HepG2 (cell line): ENCODE measurements around the gene ZNF117. TPM values are rescaled to one million over a fixed set of nuclear protein-coding genes. Genes with fewer than 3 reads are reported as not detected.

Experiments used
- ARNTL ChIP-seq: sonication (generic); formaldehyde crosslinking; IDR thresholded peaks from 2 replicates; pipeline ENCODE4 v1.4.0; 2020; ENCODE audit warnings: mild to moderate bottlenecking, missing genetic modification reagents
- ASH2L ChIP-seq: fragments of 300-600, 200-600 bp; sonication (generic); IDR thresholded peaks from 2 replicates; pipeline ENCODE4 v1.7.0; 2017; ENCODE audit warnings: low read depth, mild to moderate bottlenecking, moderate library complexity, mixed read lengths, low read length; ENCODE audit not compliant: insufficient read length
- CBFB ChIP-seq: sonication (generic); formaldehyde crosslinking; IDR thresholded peaks from 2 replicates; pipeline ENCODE4 v1.4.0; 2020; ENCODE audit warnings: missing genetic modification reagents
- HCFC1 ChIP-seq: fragments of 150-350 bp; IDR thresholded peaks from 2 replicates; pipeline ENCODE4 v1.6.1; 2014; ENCODE audit warnings: low read depth, low read length
- KLF11 ChIP-seq: IDR thresholded peaks from 2 replicates; pipeline ENCODE4 v1.6.1; 2016; ENCODE audit warnings: missing compliant biosample characterization
- MEIS2 ChIP-seq: sonication (generic); formaldehyde crosslinking; IDR thresholded peaks from 2 replicates; pipeline ENCODE4 v1.9.0; 2021; ENCODE audit warnings: mild to moderate bottlenecking, missing genetic modification reagents
- MIER3 ChIP-seq: IDR thresholded peaks from 2 replicates; pipeline ENCODE4 v1.6.1; 2016; ENCODE audit warnings: missing compliant biosample characterization, borderline replicate concordance
- MTA3 ChIP-seq: sonication (generic); formaldehyde crosslinking; IDR thresholded peaks from 2 replicates; pipeline ENCODE4 v1.4.0; 2020; ENCODE audit warnings: missing genetic modification reagents
- MTERF4 ChIP-seq: sonication (generic); formaldehyde crosslinking; IDR thresholded peaks from 2 replicates; pipeline ENCODE4 v1.8.0; 2023; ENCODE audit warnings: mild to moderate bottlenecking, missing genetic modification reagents
- MYPOP ChIP-seq: sonication (generic); formaldehyde crosslinking; IDR thresholded peaks from 2 replicates; pipeline ENCODE4 v1.8.1; 2023; ENCODE audit warnings: mild to moderate bottlenecking, moderate library complexity, missing genetic modification reagents
- NFRKB ChIP-seq: fragments of 450-650 bp; IDR thresholded peaks from 2 replicates; pipeline ENCODE4 v1.6.1; 2017
- PRDM4 ChIP-seq: sonication (generic); formaldehyde crosslinking; IDR thresholded peaks from 2 replicates; pipeline ENCODE4 v1.9.0; 2021; ENCODE audit warnings: missing genetic modification reagents, borderline replicate concordance
- RXRB ChIP-seq: IDR thresholded peaks from 2 replicates; pipeline ENCODE4 v1.6.1; 2016; ENCODE audit warnings: borderline replicate concordance, missing genetic modification reagents, missing compliant biosample characterization
- SRSF4 ChIP-seq: fragments of 200-400 bp; formaldehyde crosslinking; IDR thresholded peaks from one replicate; pipeline ENCODE4 v1.6.1; 2018; ENCODE audit warnings: mild to moderate bottlenecking, low read depth, low read length, moderate library complexity; ENCODE audit not compliant: poor library complexity, severe bottlenecking
- ZBTB20 ChIP-seq: sonication (generic); formaldehyde crosslinking; IDR thresholded peaks from 2 replicates; pipeline ENCODE4 v1.8.1; 2023; ENCODE audit warnings: missing genetic modification reagents, low read depth, mild to moderate bottlenecking, borderline replicate concordance
- ZBTB39 ChIP-seq: sonication (generic); formaldehyde crosslinking; IDR thresholded peaks from 2 replicates; pipeline ENCODE4 v1.5.0; 2020; ENCODE audit warnings: missing genetic modification reagents
- ZFP36L1 ChIP-seq: sonication (generic); formaldehyde crosslinking; IDR thresholded peaks from 2 replicates; pipeline ENCODE4 v1.8.0; 2022; ENCODE audit warnings: mild to moderate bottlenecking, missing genetic modification reagents, moderate library complexity
- ZFP62 ChIP-seq: sonication (generic); formaldehyde crosslinking; IDR thresholded peaks from 2 replicates; pipeline ENCODE4 v1.4.0; 2020; ENCODE audit warnings: missing genetic modification reagents
- ZMAT5 ChIP-seq: sonication (generic); formaldehyde crosslinking; IDR thresholded peaks from 2 replicates; pipeline ENCODE4 v1.5.0; 2020; ENCODE audit warnings: mild to moderate bottlenecking, low read depth, missing genetic modification reagents, borderline replicate concordance
- ZNF124 ChIP-seq: sonication (generic); formaldehyde crosslinking; IDR thresholded peaks from 2 replicates; pipeline ENCODE4 v1.4.0; 2020; ENCODE audit warnings: missing genetic modification reagents
- ZNF260 ChIP-seq: sonication (generic); formaldehyde crosslinking; IDR thresholded peaks from 2 replicates; pipeline ENCODE4 v1.4.0; 2020; ENCODE audit warnings: missing genetic modification reagents, low read depth, mild to moderate bottlenecking, borderline replicate concordance
- ZNF432 ChIP-seq: sonication (generic); formaldehyde crosslinking; IDR thresholded peaks from 2 replicates; pipeline ENCODE4 v1.5.0; 2020; ENCODE audit warnings: missing genetic modification reagents, mild to moderate bottlenecking, borderline replicate concordance
- ZNF75D ChIP-seq: sonication (generic); formaldehyde crosslinking; IDR thresholded peaks from 2 replicates; pipeline ENCODE4 v1.8.1; 2023; ENCODE audit warnings: missing genetic modification reagents, mild to moderate bottlenecking, borderline replicate concordance
- polyA plus RNA-seq, 8 experiments: library from polyadenylated mRNA; depleted of rRNA in 3 of 8; stranded (reverse) in 7 of 8; unstranded in 1 of 8; fragments of >200 nt; fragmentation: Illumina TruSeq in 4 of 8; extraction: Trizol in 4 of 8; gene quantifications; 2 replicates each; pipeline versions ENCODE4 v1.2.1 to v1.2.3, GENCODE V29; 2011 to 2016; ENCODE audit warnings: low read depth in 4 of 8, missing spikeins in 1 of 8, mixed read lengths in 1 of 8; ENCODE audit not compliant: insufficient read depth in 1 of 8
- total RNA-seq, 5 experiments: library from RNA; depleted of rRNA; stranded (reverse); fragments of >200 nt; fragmentation: Illumina TruSeq; extraction: Trizol; gene quantifications; 2 replicates each; pipeline ENCODE4 v1.2.3, GENCODE V29; 2016; ENCODE audit warnings: low read depth in 1 of 5

The ZNF117 gene
- total and polyA plus RNA-seq, 2 of the 13 experiments (the other 11 are each of a cell fraction or from before 2014, with no cell fraction given): 6.6 to 20.0 TPM

GRCh38 chr7:64999165-65000004 lies 8.5 kb upstream of the ZNF117 start (continued):
- no peak for TF ChIP-seq ZNF260 (CRISPR knock-in tag)
- no peak for TF ChIP-seq ZFP62 (CRISPR knock-in tag)
- no peak for TF ChIP-seq ZNF75D (CRISPR knock-in tag)
- TF ChIP-seq HCFC1: no peak
- no peak for TF ChIP-seq NFRKB
- TF ChIP-seq RXRB (CRISPR knock-in tag): peak; percentile 95
- peak; percentile 99 for TF ChIP-seq MEIS2 (CRISPR knock-in tag)
- TF ChIP-seq MTA3: no peak
- TF ChIP-seq ARNTL (CRISPR knock-in tag): peak; percentile 72; the same call in 1 of the 2 replicates
- TF ChIP-seq ZFP36L1 (CRISPR knock-in tag): peak; percentile 43; the same call in 1 of the 2 replicates
- TF ChIP-seq KLF11 (CRISPR knock-in tag): 0 out of 2 replicates have a peak, but pooled peaks have one; percentile 22
- TF ChIP-seq MIER3 (CRISPR knock-in tag): peak; percentile 97
- no peak for TF ChIP-seq MTERF4 (CRISPR knock-in tag)
- TF ChIP-seq PRDM4 (CRISPR knock-in tag): no peak
- no peak for TF ChIP-seq SRSF4
- TF ChIP-seq MYPOP (CRISPR knock-in tag): peak; percentile 88; the same call in 1 of the 2 replicates
- TF ChIP-seq ASH2L: peak; percentile 50
- TF ChIP-seq ZNF124 (CRISPR knock-in tag): peak; percentile 47; the same call in 1 of the 2 replicates
- peak; percentile 66; the same call in 1 of the 2 replicates for TF ChIP-seq CBFB (CRISPR knock-in tag)
- TF ChIP-seq ZNF432 (CRISPR knock-in tag): no peak
- peak; percentile 68; the same call in 1 of the 2 replicates for TF ChIP-seq ZBTB20 (CRISPR knock-in tag)
- no peak for TF ChIP-seq ZBTB39
- no peak for TF ChIP-seq ZMAT5 (CRISPR knock-in tag)
